Measurements from ENCODE around the gene CCM2.

GRCh38 chr7:44983742-44984477, 16.1 kb upstream of the CCM2 start:
- TF ChIP-seq EZH2phosphoT487 (IDR thresholded peaks at IDR 0.05; ENCODE audit: low read length) (no peak), EZH2 (optimal IDR thresholded peaks at IDR 0.05; ENCODE audit: low read depth, low read length) (no peak)
